Loucy (cell line): ENCODE data around the gene HHATL.

Experiments used
- H2AFZ ChIP-seq: fragments of 200-600 bp; sonication (generic); 2 replicates; pipeline ENCODE4 v1.6.0; 2016; ENCODE audit warnings: antibody characterized with exemption, mild to moderate bottlenecking, low read length, moderate library complexity
- H3F3A ChIP-seq: fragments of 200-600 bp; 2 replicates; pipeline ENCODE4 v1.6.0; 2016; ENCODE audit warnings: antibody characterized with exemption, low read depth, mild to moderate bottlenecking
- H3K27me3 ChIP-seq: fragments of 200-600 bp; sonication (generic); 2 replicates; pipeline ENCODE4 v1.6.1; 2014; ENCODE audit warnings: low read length, mild to moderate bottlenecking; ENCODE audit not compliant: insufficient read depth, poor library complexity, severe bottlenecking
- H3K36me3 ChIP-seq: fragments of 200-600 bp; sonication (generic); 2 replicates; pipeline ENCODE4 v1.6.1; 2016; ENCODE audit warnings: low read length; ENCODE audit not compliant: insufficient read depth
- H3K4me1 ChIP-seq: fragments of 200-600 bp; sonication (generic); 2 replicates; pipeline ENCODE4 v1.5.1; 2014; ENCODE audit warnings: low read length, mild to moderate bottlenecking; ENCODE audit not compliant: insufficient read depth, poor library complexity, severe bottlenecking
- H3K4me2 ChIP-seq: fragments of 200-600 bp; sonication (generic); 2 replicates; pipeline ENCODE4 v1.6.0; 2014; ENCODE audit warnings: antibody characterized with exemption, low read length, low read depth, mild to moderate bottlenecking; ENCODE audit not compliant: poor library complexity, severe bottlenecking
- H3K4me3 ChIP-seq: fragments of 200-600 bp; sonication (generic); 2 replicates; pipeline ENCODE4 v1.5.1; 2014; ENCODE audit warnings: low read length, mild to moderate bottlenecking, mixed read lengths; ENCODE audit not compliant: poor library complexity, severe bottlenecking
- H3K79me2 ChIP-seq: fragments of 200-600 bp; sonication (generic); 2 replicates; pipeline ENCODE4 v1.6.1; 2014; ENCODE audit warnings: low read length; ENCODE audit not compliant: insufficient read depth
- H3K9ac ChIP-seq: fragments of 200-600 bp; sonication (generic); 2 replicates; pipeline ENCODE4 v1.6.0; 2014; ENCODE audit warnings: mild to moderate bottlenecking, low read depth, low read length, moderate library complexity; ENCODE audit not compliant: poor library complexity, severe bottlenecking
- H3K9me2 ChIP-seq: fragments of 200-600 bp; sonication (generic); replicated peaks from 2 replicates; pipeline ENCODE4 v1.6.1; 2016; ENCODE audit warnings: low read depth, low read length, mixed read lengths
- H3K9me3 ChIP-seq: fragments of 200-600 bp; sonication (generic); 2 replicates; pipeline ENCODE4 v1.6.1; 2014; ENCODE audit warnings: mild to moderate bottlenecking, antibody characterized with exemption, low read length, low read depth; ENCODE audit not compliant: insufficient read depth
- H4K20me1 ChIP-seq: fragments of 200-600 bp; sonication (generic); 2 replicates; pipeline ENCODE4 v1.6.0; 2014; ENCODE audit warnings: antibody characterized with exemption, low read length, mild to moderate bottlenecking; ENCODE audit not compliant: insufficient read depth, poor library complexity, severe bottlenecking
- CTCF ChIP-seq: fragments of 200-600 bp; sonication (generic); conservative IDR thresholded peaks from 2 replicates; pipeline ENCODE4 v1.5.1; 2014; ENCODE audit warnings: mild to moderate bottlenecking, antibody characterized with exemption, low read length
- EZH2phosphoT487 ChIP-seq: fragments of 200-600 bp; IDR thresholded peaks from 2 replicates; pipeline ENCODE4 v1.6.1; 2018; ENCODE audit warnings: antibody characterized with exemption, mild to moderate bottlenecking, moderate library complexity, borderline replicate concordance

Gene HHATL

GRCh38 chr3:42721690-42722089, 19.1 kb upstream of the HHATL start:
- H3K36me3 ChIP-seq, result no peaks in the 10 kb centered on the region

DNA sequence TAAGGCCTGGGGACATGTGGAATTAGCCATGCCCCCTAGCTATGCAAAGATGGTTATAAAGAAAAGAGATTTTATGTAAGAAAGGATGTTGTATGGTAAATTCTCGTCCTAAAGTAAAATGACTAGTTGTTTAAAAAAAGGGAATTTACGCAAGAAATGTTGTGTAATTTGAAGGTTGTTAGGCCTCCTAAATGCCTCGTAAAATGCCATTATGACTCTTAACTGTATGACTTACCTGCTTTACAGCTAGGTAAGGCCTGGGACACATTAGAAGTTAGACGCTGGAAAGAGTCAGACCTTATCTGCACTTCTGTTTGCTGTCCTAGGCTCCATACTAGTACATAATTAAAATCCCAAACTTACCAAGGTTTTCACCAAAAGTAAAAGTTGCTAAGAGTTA, 17.5 kb upstream of the HHATL start:
- Histone ChIP-seq H3K4me2 (no peak overlapping the region), H3K9ac (no peak overlapping the region), H3K36me3 (no peaks in the 10 kb centered on the region), H3K9me2 (no peaks in the 10 kb centered on the region), H2AFZ (no peak overlapping the region), H3K4me1 (no peaks in the 10 kb centered on the region), H3K79me2 (no peaks in the 10 kb centered on the region), H3K4me3 (no peak overlapping the region), H4K20me1 (no peaks in the 10 kb centered on the region), H3F3A (no peaks in the 10 kb centered on the region), H3K9me3 (no peaks in the 10 kb centered on the region), H3K27me3 (no peaks in the 10 kb centered on the region)
- TF ChIP-seq CTCF, result no peak
- no peak for TF ChIP-seq EZH2phosphoT487

More at GRCh38 chr3:42721690-42722089, 19.1 kb upstream of the HHATL start:
- Histone ChIP-seq H3K79me2 (no peaks in the 10 kb centered on the region), H3K9ac (no peak overlapping the region), H4K20me1 (no peaks in the 10 kb centered on the region), H3F3A (no peaks in the 10 kb centered on the region), H3K9me3 (no peaks in the 10 kb centered on the region), H3K27me3 (no peaks in the 10 kb centered on the region), H2AFZ (no peak overlapping the region), H3K9me2 (no peaks in the 10 kb centered on the region), H3K4me2 (no peak overlapping the region), H3K4me1 (no peaks in the 10 kb centered on the region), H3K4me3 (no peak overlapping the region)
- TF ChIP-seq EZH2phosphoT487 (no peak), CTCF (no peak)

GRCh38 chr3:42719002-42719401, 16.4 kb upstream of the HHATL start:
- Histone ChIP-seq H3K4me3 (no peak overlapping the region), H3K27me3 (no peaks in the 10 kb centered on the region), H3K9me3 (no peaks in the 10 kb centered on the region), H2AFZ (no peak overlapping the region), H3K9ac (no peak overlapping the region), H3F3A (no peaks in the 10 kb centered on the region), H3K36me3 (no peaks in the 10 kb centered on the region), H3K4me1 (no peaks in the 10 kb centered on the region), H3K4me2 (no peak overlapping the region), H3K79me2 (no peaks in the 10 kb centered on the region), H3K9me2 (no peaks in the 10 kb centered on the region), H4K20me1 (no peaks in the 10 kb centered on the region)
- TF ChIP-seq EZH2phosphoT487, result no peak

DNA sequence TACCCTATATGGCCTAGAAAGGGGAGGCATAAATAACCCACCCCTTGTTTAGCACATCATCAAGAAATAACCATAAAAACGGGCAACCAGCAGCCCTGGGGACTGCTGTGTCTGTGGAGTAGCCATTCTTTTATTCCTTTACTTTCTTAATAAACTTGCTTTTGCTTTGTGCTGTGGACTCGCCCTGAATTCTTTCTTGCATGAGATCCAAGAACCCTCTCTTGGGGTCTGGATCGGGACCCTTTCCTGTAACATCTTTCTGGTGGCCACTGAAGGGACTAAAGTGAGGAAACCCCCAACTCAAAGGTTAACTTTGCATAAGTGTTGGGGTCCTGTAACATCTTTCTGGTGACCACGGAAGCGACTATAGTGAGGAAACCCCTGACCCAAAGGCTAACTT, 15.7 kb upstream of the HHATL start:
- Histone ChIP-seq H3K27me3 (no peaks in the 10 kb centered on the region), H3K79me2 (no peaks in the 10 kb centered on the region), H3K9me2 (no peaks in the 10 kb centered on the region), H3K4me3 (no peak overlapping the region), H4K20me1 (no peaks in the 10 kb centered on the region), H3K36me3 (no peaks in the 10 kb centered on the region), H3K4me1 (no peaks in the 10 kb centered on the region), H3K4me2 (no peak overlapping the region), H3F3A (no peaks in the 10 kb centered on the region), H3K9me3 (no peaks in the 10 kb centered on the region), H3K9ac (no peak overlapping the region), H2AFZ (no peak overlapping the region)
- TF ChIP-seq EZH2phosphoT487, result no peak
- no peak for TF ChIP-seq CTCF
